Glomerular visceral epithelial cell (primary cell): ENCODE measurements around the gene UBTD1.
A peak's percentile ranks its signal among the peaks of the same experiment; 100 is the strongest.
"Not testable (repeated sequence)": the region's sequence is repeated elsewhere in the genome, so short reads cannot be mapped to it uniquely, and the experiment has no call there.

ENCODE experiments used
- DNase-seq: peaks from one replicate; pipeline ENCODE4 v3.0.0-alpha.2; 2016; ENCODE audit errors: extremely low spot score

The UBTD1 gene

GRCh38 chr10:97498841-97499560 is at the start of gene UBTD1:
Gene UBTD1 (plus strand): TSS chr10:97498924. CDS start chr10:97499204, 280 bp downstream.
- DNase-seq: peak; percentile 53

GRCh38 chr10:97450828-97451227 is 47.9 kb upstream of the UBTD1 start:
- no peak for DNase-seq

- DNase-seq: no peak
Observed at GRCh38 chr10:97451605-97452004, 47.1 kb upstream of the UBTD1 start.

- DNase-seq: no peak
Observed at GRCh38 chr10:97452352-97452751, 46.4 kb upstream of the UBTD1 start.

DNA sequence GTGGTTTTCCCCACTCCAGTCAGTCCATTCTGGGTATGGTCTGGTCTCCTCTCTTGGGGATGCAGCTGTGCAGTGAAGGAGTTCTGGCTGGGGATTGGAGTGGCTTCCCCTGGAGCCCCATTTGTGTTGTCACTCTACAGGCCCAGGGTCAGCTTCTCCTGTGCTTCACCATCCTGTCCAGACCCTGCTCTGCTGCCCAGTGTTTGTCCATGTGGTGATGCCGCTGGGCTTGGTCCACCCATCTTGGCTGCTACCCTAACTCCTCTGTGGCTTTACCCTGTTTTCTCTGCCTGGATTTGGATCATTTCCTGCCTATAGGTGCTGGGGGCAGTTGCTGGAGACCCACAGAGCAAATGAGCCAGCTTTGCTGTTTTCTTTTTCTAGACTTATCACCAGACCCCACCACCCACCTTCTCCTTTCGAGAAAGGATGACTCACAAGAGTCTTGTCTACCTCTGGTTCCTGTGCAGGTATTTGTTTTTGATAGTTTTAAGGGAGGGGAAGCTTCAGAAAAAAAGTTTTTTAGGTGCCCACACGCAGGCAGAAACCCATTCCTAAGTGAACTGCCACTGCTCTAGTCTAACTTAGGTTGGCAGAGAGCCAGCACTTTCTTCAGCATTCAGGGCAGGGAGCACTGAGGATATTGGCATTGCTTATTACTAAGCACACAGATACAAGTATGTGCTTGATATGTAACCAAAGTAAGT is 44.2 kb upstream of the UBTD1 start:
- DNase-seq: peak; percentile 30

DNA sequence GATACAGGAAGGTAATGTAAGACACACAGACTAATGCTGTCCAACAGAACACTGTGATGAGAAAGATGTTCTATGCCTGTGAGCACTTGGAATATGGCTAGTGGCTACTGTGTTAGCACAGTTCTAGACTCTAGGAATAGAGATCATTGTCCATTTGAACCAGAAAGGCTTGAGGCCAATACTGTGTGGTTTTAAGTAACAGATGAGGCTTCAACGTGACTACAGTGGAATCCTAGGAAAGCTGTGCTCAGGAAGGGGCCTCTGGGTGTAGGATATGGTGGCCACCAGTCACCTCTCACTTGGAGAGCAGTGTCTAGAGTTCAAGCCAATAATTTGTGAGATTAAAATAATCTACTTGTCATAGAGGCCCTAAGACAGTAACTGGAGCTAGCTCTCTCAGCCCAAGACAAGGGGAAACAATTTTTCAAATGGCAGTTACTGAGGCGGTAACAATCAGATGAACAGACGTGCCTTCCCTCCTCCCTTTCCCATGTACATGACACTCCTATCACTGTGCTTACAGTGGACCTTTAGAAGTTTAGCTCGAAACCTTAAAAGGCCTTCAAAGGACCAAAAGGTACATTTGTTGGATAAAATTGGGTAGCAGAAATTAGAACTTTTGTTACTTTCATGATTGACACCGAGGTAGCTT is 42.6 kb upstream of the UBTD1 start:
- DNase-seq: no peak

DNA sequence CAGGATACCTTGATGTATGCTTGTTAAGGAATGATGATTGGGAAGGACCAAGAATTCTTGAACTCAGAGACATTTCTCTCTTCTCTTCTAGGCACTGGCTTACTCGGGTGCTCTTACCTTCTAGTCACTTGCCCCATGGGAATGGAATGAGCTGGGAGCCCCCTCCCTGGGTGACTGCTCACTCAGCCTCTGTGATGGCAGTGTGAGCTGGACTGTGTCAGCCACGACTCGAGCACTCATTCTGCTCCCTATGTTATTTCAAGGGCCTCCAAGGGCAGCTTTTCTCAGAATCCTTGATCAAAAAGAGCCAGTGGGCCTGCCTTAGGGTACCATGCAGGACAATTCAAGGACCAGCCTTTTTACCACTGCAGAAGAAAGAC is 42.0 kb upstream of the UBTD1 start:
- DNase-seq: no peak

DNA sequence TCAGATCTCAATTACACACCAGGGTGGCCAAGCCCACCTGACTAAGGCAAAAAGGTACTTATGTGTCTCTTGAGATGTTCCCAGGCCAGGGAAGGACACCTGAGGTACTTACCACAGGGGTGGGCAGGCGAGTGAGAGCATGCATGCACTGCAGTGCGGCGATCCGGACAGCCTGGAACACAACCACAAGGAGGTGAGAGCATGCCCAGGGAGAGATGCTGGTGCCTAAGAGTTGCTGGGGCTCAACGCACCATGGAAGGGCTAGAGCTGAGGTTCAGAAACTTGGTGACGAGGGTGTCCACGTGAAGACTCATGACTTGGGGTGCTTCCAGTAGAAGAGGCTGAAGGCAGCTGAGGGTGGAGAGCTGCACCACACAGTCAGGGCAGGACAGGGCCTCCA is 39.6 kb upstream of the UBTD1 start:
- DNase-seq: no peak

DNA sequence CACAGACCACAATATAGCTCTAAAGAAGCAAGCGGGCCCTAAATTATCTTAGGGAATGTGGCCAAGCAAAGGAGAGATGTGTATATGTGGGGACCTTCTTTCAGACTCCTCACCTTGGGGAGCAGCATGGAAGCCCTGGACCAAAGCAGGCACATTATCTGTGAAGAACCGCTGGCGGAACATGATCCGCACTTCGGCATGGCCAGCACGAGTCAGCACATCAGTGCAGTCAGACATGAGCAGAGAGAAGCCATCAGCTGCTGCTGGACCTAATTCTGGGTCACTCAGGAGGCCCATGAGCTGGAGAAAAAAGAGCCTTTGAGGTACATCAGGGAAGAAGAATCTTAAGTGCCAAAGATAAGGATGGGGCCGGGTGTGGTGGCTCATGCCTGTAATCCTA is 38.8 kb upstream of the UBTD1 start:
- no peak for DNase-seq

DNA sequence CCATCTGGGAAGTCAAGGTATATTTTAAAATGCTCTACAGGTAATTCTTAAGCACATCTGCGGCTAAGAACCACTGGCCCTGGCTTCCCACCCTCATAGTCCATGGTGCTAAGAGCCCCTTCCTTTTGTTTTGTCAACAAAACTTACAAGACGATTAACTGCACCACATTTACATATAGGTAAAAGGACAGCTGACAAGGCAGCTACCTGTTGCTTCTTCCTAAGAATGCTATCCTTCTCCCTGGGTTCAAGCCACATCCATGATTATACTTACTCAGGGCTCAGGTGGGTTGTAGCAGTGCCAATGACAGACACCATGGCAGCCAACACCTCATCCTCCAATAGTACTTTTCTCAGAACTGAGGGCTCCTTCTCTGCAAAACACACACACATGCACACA is 36.4 kb upstream of the UBTD1 start:
- DNase-seq: no peak

GRCh38 chr10:97463363-97464132 is 35.2 kb upstream of the UBTD1 start:
- peak; percentile 63 for DNase-seq

- no peak for DNase-seq
Observed at GRCh38 chr10:97464226-97464625, 34.5 kb upstream of the UBTD1 start.

DNA sequence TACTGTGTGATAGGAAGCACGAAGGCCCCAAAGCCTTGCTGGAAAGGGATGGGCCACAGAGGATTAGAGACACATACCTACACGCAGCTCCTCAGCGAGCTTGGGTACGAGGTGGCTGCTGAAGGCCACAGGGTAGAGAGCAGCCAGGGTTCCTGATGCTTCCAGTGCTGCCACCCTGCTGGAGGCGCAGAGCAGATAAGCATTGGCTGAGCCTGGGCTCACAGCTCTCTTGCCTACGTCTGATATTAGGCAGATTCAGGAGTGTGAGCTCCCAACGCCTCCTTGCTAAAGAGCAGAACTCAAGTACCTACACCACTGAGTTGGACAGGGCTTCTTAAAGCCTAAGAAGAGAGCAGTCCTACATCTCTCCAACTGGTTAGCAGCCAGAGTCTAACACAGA is 32.7 kb upstream of the UBTD1 start:
- DNase-seq: no peak

DNA sequence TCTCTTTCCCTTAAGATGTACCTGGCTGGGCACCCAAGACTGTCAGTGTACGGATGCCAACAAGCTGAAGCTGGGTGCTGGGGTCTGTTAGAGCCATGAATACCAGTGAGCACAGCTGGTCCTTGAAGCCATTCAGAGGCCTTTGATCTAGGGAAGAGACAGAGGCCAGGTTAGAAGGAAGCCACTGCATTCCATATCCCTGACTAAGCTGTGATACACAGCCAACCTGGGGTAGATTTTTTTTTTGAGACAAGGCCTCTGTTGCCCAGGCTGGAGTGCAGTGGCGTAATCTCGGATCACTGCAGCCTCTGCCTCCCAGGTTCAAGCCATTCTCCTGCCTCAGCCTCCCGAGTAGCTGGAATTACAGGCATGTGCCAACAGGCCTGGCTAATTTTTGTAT is 32.0 kb upstream of the UBTD1 start:
- DNase-seq: peak; percentile 76

- no peak for DNase-seq
Observed at GRCh38 chr10:97468162-97468561, 30.6 kb upstream of the UBTD1 start.

DNA sequence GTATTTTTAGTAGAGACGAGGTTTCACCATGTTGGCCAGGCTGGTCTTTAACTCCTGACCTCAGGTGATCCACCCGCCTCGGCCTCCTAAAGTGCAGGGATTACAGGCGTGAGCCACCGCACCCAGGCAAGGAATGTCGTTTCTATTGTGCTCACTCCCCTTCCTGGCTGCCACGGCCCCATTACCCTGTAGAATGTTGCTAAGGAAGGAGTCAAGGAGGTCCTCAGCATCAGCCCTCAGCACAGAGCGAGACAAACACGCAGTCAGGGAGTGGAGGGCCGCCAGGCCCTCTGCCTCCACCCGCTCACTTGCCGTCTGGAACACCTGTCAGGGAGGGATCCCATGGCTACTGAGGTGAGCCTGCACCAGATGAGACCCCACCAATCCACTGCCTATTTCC is 29.9 kb upstream of the UBTD1 start:
- DNase-seq: not testable (repeated sequence)

DNA sequence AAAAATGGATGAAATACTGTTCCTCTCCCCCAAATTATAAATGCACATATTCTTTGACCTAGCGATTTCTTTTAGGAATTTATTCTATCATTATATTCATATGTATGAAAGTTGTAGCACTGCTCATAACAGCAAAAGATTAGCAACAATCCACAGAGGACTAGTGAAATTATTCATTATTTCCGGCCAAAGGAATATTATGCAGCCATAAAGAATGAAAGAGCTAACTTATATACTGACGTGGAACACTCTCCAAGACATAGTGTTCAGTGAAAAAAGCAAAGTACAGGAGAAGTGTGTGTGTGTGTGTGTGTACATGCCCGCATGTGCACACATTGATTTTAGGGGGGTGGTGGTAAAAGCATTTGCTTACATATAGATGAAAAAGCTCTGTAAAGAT is 23.8 kb upstream of the UBTD1 start:
- DNase-seq: no peak

GRCh38 chr10:97475936-97476594 is 22.7 kb upstream of the UBTD1 start:
- DNase-seq: no peak

DNA sequence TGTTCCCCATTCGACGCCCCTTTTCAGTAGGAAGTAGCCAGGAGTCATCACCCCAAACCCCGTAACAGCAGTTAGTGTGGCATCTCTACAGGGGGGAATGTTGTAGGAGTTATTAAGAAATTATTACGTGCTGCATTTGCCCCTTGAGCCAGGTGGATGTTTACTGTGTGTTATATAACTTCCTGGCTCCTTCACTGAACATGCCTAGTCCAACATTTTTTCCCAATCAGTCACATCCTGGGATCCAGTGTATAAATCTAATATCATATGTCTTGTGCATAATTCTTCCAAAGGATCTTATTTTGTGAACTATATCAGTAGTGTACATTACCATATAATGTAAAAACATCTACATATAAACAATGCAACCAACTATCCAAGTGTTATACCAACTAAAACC is 19.3 kb upstream of the UBTD1 start:
- not testable (repeated sequence) for DNase-seq

DNA sequence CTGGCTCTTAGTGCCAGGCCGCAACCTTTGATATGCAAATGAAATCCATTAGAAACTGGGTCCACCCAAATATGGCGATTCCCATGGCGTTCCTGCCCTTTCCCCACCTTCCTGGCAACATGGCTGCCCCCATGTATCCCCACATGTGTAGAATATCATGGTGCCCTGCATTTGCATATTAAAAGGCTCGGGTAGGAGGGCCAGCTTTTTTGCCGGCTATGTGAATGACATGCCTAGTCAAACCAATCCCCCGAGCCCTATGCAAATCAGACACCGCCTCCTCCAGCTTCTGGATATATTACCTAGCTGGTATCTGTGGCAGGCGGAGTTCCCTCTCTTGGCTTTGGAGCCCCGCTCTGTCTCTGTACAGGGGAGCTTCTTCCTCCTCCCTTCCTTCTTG is 18.8 kb upstream of the UBTD1 start:
- DNase-seq: no peak

GRCh38 chr10:97481071-97481470 is 17.7 kb upstream of the UBTD1 start:
- DNase-seq: no peak

DNA sequence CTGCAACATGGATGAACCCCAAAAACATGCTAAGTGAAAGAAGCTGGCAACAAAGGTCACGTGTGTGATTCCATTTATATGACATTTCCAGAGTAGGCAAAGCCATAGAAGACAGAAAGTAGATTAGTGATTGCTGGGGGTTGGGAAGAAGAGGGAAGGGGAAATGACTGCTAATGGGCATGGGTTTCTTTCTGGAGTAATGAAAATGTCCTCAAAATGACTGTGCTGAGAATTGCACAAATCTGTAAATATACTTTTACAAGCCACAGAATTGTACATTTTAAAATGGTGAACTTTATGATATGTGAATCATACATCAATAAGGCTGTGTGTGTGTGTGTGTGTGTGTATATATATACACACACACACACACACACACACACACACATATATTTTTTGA is 16.3 kb upstream of the UBTD1 start:
- DNase-seq: no peak
